HG03457 (cell line): Measurements from ENCODE around the gene PLEKHG4B.
"Not testable (repeated sequence)": the region's sequence is repeated elsewhere in the genome, so short reads cannot be mapped to it uniquely, and the experiment has no call there.

Experiments
- ATAC-seq: cut with Tn5 transposase; IDR thresholded peaks from one replicate; pipeline ENCODE4 v1.9.1; 2021; ENCODE audit warnings: moderate number of reproducible peaks; ENCODE audit not compliant: unreplicated experiment

PLEKHG4B gene

GRCh38 chr5:196350-196749 lies 104.4 kb downstream of the PLEKHG4B start:
- no peak for ATAC-seq

GRCh38 chr5:197031-197430 lies 105.1 kb downstream of the PLEKHG4B start:
- not testable (repeated sequence) for ATAC-seq

- no peak for ATAC-seq
Observed at GRCh38 chr5:197892-198489, 106.0 kb downstream of the PLEKHG4B start.

- ATAC-seq, result no peak
Observed at GRCh38 chr5:198516-199196, 106.7 kb downstream of the PLEKHG4B start.

DNA sequence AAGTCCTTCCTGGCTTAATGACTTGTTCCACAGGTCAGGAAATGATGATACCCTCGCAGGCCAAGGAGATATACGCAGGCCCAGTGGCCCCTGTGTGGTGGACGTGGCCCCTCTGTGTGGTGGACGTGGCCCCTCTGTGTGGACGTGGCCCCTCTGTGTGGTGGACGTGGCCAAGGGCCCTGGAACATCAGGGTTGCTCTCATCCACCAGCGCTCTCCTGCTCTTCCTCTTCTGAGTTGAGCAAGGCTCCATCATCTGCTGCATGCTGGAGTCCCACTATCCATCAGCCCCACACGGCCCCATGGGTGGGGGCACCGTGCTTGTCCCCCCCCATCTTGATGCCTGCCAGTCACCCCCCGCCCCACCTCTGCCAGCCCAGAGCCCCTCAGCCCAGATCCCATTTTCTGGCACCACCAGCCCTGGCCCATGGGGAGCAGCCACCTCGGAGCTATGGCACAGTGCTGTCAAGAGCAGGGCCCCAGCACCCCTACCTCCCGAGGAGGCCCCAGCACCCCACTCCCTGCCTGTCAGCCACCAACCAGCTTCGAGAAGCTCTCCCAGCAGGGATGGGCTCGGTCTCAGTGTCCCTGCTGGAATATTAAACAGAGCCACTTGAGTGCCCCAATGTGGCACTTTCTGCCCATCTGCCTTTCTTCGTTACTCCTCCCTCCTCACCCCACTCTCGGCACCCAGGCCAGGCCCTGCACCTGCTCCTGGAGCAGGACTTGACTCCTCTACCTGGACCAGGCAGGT lies 107.4 kb downstream of the PLEKHG4B start:
- no peak for ATAC-seq

GRCh38 chr5:199950-200645 lies 108.1 kb downstream of the PLEKHG4B start:
- ATAC-seq, result no peak

- ATAC-seq, result no peak
Observed at GRCh38 chr5:200985-201384, 109.0 kb downstream of the PLEKHG4B start.

DNA sequence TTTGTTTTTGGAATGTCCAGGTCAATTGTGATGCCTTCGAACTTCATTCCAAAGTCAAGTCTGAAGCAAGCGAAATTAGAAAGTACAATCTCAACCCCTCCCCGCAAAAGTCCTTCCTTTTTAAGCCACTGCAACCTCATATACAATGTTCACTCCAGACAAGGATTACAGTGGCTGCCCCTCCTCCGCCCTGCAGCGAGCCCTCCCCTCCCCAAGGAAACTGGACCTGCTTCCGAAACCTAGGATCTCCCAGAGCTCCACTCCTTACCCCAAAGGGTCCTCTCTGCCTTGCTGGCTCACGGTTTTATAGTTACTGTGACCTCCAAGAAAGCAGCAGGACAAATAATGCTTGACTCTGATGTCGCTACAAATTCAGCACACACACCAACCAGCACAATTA lies 109.7 kb downstream of the PLEKHG4B start:
- ATAC-seq, result no peak

DNA sequence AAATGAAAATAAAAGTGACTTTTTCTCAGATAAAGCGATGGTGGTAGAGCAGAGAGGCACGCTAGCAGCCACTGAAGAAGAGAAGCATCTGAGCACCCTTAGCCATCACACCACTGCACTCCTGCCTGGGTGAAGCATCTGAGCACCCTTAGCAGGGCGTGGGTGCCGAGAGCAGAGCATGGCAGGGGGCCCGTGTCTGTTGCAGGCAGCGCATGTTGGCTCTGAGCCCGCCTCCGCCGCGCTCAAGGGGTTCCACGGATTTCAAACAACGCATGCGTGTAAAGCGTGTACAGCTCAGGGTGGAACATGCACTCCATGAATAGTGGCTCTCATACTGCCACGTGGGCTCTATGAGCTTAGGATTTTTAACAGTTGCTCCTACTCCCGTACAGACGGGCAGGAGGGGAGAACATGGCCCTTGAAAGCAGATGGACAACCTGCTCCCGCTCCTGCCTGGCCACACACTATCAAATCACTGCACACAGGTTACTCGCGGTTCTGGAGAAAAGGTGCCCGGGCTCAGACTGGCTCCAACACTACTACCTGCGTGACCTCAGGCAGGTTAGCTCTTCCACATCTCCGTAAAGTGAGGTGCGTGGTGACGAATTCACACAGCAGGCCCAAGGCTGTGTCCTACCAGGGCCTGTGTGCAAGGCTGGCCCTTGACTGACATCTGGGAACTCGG lies 111.4 kb downstream of the PLEKHG4B start:
- no peak for ATAC-seq

DNA sequence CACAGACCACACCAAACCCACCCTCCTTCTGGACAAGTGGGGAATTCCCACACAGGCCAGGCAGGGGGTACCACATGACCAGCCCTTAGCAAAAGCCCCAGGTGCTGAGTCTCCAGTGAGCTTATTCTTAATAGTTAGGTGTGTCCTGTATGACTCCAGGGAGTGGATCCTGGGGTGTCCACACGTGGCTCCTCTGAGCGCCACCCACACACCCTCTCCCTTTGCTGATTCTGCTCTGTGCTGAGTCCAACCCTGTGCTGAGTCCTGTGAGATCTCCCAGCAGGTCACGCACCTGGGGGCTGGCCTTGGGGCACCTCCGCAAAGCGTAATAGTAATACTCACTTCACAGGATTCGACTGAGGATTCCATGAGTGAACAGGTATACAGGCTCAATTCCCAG lies 112.0 kb downstream of the PLEKHG4B start:
- ATAC-seq, result no peak

GRCh38 chr5:204462-204861 lies 112.5 kb downstream of the PLEKHG4B start:
- ATAC-seq, result no peak

- no peak for ATAC-seq
Observed at GRCh38 chr5:204966-205670, 113.2 kb downstream of the PLEKHG4B start.

- no peak for ATAC-seq
Observed at GRCh38 chr5:206406-206805, 114.4 kb downstream of the PLEKHG4B start.

GRCh38 chr5:206927-207536 lies 115.1 kb downstream of the PLEKHG4B start:
- no peak for ATAC-seq

DNA sequence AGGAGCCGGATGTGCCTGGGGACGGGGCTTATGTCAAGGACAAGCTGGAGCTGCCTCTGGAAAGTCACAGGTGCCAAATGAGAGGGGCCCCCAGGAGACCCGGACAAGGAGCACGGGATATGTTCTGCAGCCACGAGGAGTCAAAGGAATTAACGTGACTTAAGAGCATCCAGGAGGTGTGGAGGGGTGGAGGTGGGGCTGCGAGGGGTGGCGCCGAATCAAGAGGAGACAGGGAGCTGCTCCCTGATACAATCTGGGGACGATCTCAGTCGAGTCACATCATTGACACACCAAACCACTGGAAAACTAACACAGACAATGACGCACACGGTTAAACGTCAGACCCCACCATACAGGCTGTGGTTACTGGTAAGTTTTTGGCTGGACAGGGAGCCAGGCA lies 115.6 kb downstream of the PLEKHG4B start:
- ATAC-seq, result no peak

- ATAC-seq, result no peak
Observed at GRCh38 chr5:208449-209114, 116.6 kb downstream of the PLEKHG4B start.

DNA sequence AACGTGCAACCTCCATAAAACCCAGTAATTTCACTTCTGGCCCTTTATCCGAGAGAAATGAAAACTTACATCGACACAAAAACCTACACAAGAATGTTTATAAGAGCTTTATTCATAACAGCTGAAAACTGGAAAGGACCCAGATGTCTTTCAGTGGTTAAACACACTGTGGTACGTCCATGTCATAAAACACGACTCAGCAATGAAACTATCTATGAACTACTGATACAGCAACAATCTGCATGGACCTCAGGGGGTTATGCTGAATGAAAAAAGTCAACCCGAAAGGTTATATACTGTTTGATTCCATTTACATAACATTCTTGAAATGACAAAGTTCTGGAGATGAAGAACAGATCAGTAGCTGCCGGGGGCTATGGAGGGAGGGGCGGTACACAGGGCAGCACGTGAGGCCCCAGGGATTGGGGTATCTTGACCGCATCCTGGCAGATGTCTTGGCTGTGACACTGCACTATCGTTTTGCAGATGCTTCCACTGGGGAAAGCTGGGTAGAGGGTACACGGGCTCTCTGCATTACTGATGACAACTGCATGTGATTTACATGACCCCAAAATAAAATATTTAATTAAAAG lies 121.9 kb downstream of the PLEKHG4B start:
- no peak for ATAC-seq

- not testable (repeated sequence) for ATAC-seq
Observed at GRCh38 chr5:215256-215655, 123.3 kb downstream of the PLEKHG4B start.

DNA sequence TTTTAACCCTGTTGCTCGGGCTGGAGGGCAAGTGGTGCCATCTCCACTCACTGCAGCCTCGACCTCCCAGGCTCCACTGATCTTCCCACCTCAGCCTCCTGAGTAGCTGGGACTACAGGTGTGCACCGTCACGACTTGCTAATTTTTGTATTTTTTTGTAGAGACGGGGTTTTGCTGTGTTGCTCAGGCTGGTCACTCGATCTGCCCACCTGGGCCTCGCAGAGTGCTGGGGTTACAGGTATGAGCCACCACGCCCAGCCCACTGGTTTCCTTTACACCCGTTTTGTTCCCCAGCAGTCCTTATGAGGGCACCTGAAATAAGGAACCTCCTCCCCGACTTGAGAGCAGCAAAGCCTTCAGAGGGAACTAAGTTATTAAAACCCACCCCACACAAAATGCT lies 124.1 kb downstream of the PLEKHG4B start:
- not testable (repeated sequence) for ATAC-seq
